Measurements from ENCODE around the gene BRWD1. TPM values are rescaled to one million over a fixed set of nuclear protein-coding genes. Genes with fewer than 3 reads are reported as not detected.
"Not testable (repeated sequence)": the region's sequence is repeated elsewhere in the genome, so short reads cannot be mapped to it uniquely, and the experiment has no call there.

BRWD1 gene
- total RNA-seq, 3 donors from 2014 or later (not counting 1 experiment from before 2014, with no cell fraction given), result 92.0 to 93.8 (median 93.3) TPM

DNA sequence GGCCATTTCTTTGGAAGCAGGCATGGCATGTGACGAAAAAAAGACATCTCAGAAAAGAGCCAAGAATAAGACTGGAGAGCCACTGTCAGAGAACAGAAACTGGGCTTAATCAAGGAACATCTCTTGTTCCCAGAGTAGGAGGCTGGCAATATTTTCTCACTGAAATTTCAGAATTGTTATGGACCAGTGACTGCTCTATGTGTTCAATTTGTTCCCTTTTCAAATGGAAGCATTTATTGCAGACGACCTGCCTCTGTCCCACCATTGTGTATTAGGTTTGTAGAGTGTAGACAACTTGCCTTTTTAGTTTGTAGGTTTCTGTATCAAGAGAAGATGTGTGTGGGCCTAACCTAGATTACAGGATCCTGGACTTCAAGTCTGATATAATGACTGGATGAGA, 148.9 kb downstream of the BRWD1 start:
- no peaks in the 10 kb centered on the region for H3K4me1 ChIP-seq (ENCODE audit: control insufficient read depth, insufficient read depth, low read length)
- ATAC-seq (no peak), DNase-seq (no peak)
- no peak overlapping the region for H3K4me3 ChIP-seq (ENCODE audit: low read length)
- Mint-ChIP-seq H3K27ac (no peak overlapping the region), H3K4me3 (no peak overlapping the region), H3K4me1 (no peaks in the 10 kb centered on the region), H3K36me3 (no peaks in the 10 kb centered on the region), H3K27me3 (ENCODE audit: low read depth in 2 of 2) (peaks cover 13 to 15% of the 10 kb centered on the region in 2 donors), H3K9me3 (peaks cover 0 to 3% of the 10 kb centered on the region in 2 donors)
- no peaks in the 10 kb centered on the region for H3K36me3 ChIP-seq (ENCODE audit: control insufficient read depth, insufficient read depth, low read length)
- intact Hi-C loops (cut with micrococcal nuclease), result no loop called here
- H3K27me3 ChIP-seq (ENCODE audit: control insufficient read depth, insufficient read depth, low read length), result no peaks in the 10 kb centered on the region
- peaks cover 12% of the 10 kb centered on the region for H3K9me3 ChIP-seq (ENCODE audit: control insufficient read depth, insufficient read depth, low read length)
- WGBS (ENCODE audit: insufficient coverage), result 86% methylated on average over 2 of the region's 2 CpGs
- TF ChIP-seq CTCF (IDR thresholded peaks at IDR 0.05), result no peak
- no peak overlapping the region for H3K27ac ChIP-seq (ENCODE audit: low read length)

- Mint-ChIP-seq H3K4me3 (no peak overlapping the region), H3K4me1 (no peaks in the 10 kb centered on the region), H3K9me3 (peaks cover 0 to 3% of the 10 kb centered on the region in 2 donors), H3K27me3 (ENCODE audit: low read depth in 2 of 2) (peaks cover 7 to 9% of the 10 kb centered on the region in 2 donors), H3K27ac (no peak overlapping the region), H3K36me3 (no peaks in the 10 kb centered on the region)
- intact Hi-C loops (cut with micrococcal nuclease), result no loop called here
- Histone ChIP-seq H3K36me3 (ENCODE audit: control insufficient read depth, insufficient read depth, low read length) (no peaks in the 10 kb centered on the region), H3K27me3 (ENCODE audit: control insufficient read depth, insufficient read depth, low read length) (no peaks in the 10 kb centered on the region), H3K4me1 (ENCODE audit: control insufficient read depth, insufficient read depth, low read length) (no peaks in the 10 kb centered on the region), H3K4me3 (ENCODE audit: low read length) (no peak overlapping the region), H3K9me3 (ENCODE audit: control insufficient read depth, insufficient read depth, low read length) (peaks cover 12% of the 10 kb centered on the region), H3K27ac (ENCODE audit: low read length) (no peak overlapping the region)
- DNase-seq, result no peak
- WGBS (ENCODE audit: insufficient coverage), result 48% methylated on average over 3 of the region's 3 CpGs
- no peak for TF ChIP-seq CTCF (IDR thresholded peaks at IDR 0.05)
- no peak for ATAC-seq
Observed at GRCh38 chr21:39161064-39161463, 152.4 kb downstream of the BRWD1 start.

DNA sequence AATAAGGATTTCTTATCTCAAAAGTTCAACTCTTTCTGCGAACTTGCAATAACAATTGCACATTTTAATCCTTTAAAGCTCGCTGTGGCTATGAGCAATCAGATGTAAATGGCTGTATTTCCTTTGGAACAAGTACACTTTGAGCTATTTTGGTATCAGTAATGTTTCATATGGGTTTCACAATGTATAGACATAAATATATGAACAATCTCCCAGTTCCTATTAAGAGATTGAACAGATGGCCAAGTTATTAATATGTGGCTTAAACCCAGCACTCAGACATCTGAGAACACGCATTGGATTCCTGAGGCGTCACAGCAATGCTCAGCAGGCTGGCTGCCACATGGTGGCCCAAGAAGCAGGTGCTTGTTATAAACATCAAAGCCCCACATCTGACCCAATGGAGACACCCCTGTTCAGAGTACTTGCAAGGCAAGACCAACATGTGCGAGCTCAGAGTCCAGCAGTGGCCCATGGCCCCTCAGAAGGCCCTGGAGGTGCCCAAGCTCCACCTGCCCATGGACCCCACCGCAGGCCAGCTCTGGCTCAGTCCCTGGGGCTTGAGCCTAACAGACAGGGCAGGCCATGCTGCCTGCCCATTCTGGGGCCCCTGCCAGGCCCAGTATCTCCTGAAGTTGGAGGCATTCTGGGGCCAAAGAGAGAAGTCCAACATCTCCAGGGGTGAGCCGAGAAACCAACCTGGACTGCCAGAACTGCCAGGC, 153.9 kb downstream of the BRWD1 start:
- H3K36me3 ChIP-seq (ENCODE audit: control insufficient read depth, insufficient read depth, low read length), result no peaks in the 10 kb centered on the region
- Mint-ChIP-seq H3K9me3 (peaks cover 0 to 3% of the 10 kb centered on the region in 2 donors), H3K4me3 (no peak overlapping the region), H3K4me1 (no peaks in the 10 kb centered on the region), H3K27ac (no peak overlapping the region), H3K27me3 (ENCODE audit: low read depth in 2 of 2) (peaks cover 6 to 7% of the 10 kb centered on the region in 2 donors), H3K36me3 (no peaks in the 10 kb centered on the region)
- H3K27ac ChIP-seq (ENCODE audit: low read length), result no peak overlapping the region
- no peak for DNase-seq
- 93% methylated on average over 5 of the region's 7 CpGs for WGBS (ENCODE audit: insufficient coverage)
- intact Hi-C loops (cut with micrococcal nuclease), result no loop called here
- no peak for ATAC-seq
- H3K9me3 ChIP-seq (ENCODE audit: control insufficient read depth, insufficient read depth, low read length), result peaks cover 5% of the 10 kb centered on the region
- H3K4me1 ChIP-seq (ENCODE audit: control insufficient read depth, insufficient read depth, low read length), result no peaks in the 10 kb centered on the region
- no peak overlapping the region for H3K4me3 ChIP-seq (ENCODE audit: low read length)
- no peak for TF ChIP-seq CTCF (IDR thresholded peaks at IDR 0.05)
- no peaks in the 10 kb centered on the region for H3K27me3 ChIP-seq (ENCODE audit: control insufficient read depth, insufficient read depth, low read length)

DNA sequence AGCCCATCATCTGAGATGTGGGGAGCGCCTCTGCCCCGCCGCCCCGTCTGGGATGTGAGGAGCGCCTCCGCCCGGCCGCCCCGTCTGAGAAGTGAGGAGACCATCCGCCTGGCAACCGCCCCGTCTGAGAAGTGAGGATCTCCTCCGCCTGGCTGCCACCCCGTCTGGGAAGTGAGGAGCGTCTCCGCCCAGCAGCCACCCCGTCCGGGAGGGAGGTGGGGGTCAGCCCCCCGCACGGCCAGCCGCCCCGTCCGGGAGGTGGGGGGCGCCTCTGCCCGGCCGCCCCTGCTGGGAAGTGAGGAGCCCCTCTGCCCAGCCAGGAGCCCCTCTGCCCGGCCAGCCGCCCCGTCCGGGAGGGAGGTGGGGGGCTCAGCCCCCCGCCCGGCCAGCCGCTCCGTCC, 156.2 kb downstream of the BRWD1 start:
- H3K9me3 Mint-ChIP-seq; H3K36me3 Mint-ChIP-seq; H3K27me3 ChIP-seq (ENCODE audit: control insufficient read depth, insufficient read depth, low read length); H3K4me3 Mint-ChIP-seq; H3K36me3 ChIP-seq (ENCODE audit: control insufficient read depth, insufficient read depth, low read length); ATAC-seq; H3K4me1 ChIP-seq (ENCODE audit: control insufficient read depth, insufficient read depth, low read length); H3K27me3 Mint-ChIP-seq (ENCODE audit: low read depth in 2 of 2); H3K27ac Mint-ChIP-seq; H3K4me1 Mint-ChIP-seq; H3K4me3 ChIP-seq (ENCODE audit: low read length); intact Hi-C loops (cut with micrococcal nuclease); DNase-seq; H3K27ac ChIP-seq (ENCODE audit: low read length); H3K9me3 ChIP-seq (ENCODE audit: control insufficient read depth, insufficient read depth, low read length): not testable (repeated sequence)
- 97% methylated on average over 34 of the region's 34 CpGs for WGBS (ENCODE audit: insufficient coverage)

Measured in natural killer cell (primary cell).